ENCODE data around the gene CELF2.

- TF ChIP-seq CTCF (IDR thresholded peaks at IDR 0.05; ENCODE audit: low read depth, low read length) (no peak), POLR2A (IDR thresholded peaks at IDR 0.05; ENCODE audit: extremely low read depth, insufficient read length) (no peak)
Observed at GRCh38 chr10:11302181-11302580, 284.5 kb downstream of the CELF2 start.

Data from NB4 (cell line).